Superior temporal gyrus (tissue), 1 donor: Measurements from ENCODE around the gene CHD6.

Experiments used
- DNase-seq: peaks from one replicate; pipeline ENCODE4 v3.0.0-alpha.2; 2016; ENCODE audit errors: extremely low spot score

Gene CHD6

GRCh38 chr20:41617902-41618806 is at the start of gene CHD6:
CHD6 (minus strand) TSS chr20:41618377; CDS start chr20:41551337, 67,040 bp downstream.
- DNase-seq: peak; percentile 99

GRCh38 chr20:41664584-41664983 is 46.4 kb upstream of the CHD6 start:
- peak; percentile 22 for DNase-seq

- no peak for DNase-seq
Observed at GRCh38 chr20:41657655-41658054, 39.5 kb upstream of the CHD6 start.

GRCh38 chr20:41655962-41656618 is 37.9 kb upstream of the CHD6 start:
- DNase-seq: no peak

- no peak for DNase-seq
Observed at GRCh38 chr20:41654884-41655283, 36.7 kb upstream of the CHD6 start.

- DNase-seq: peak; percentile 22
Observed at GRCh38 chr20:41654292-41654691, 36.1 kb upstream of the CHD6 start.

GRCh38 chr20:41650231-41650948 is 32.2 kb upstream of the CHD6 start:
- peak; percentile 11 for DNase-seq

- no peak for DNase-seq
Observed at GRCh38 chr20:41649489-41649888, 31.3 kb upstream of the CHD6 start.

- no peak for DNase-seq
Observed at GRCh38 chr20:41645372-41645771, 27.2 kb upstream of the CHD6 start.

GRCh38 chr20:41643504-41643938 is 25.3 kb upstream of the CHD6 start:
- DNase-seq: peak; percentile 38

- DNase-seq: no peak
Observed at GRCh38 chr20:41639630-41640029, 21.5 kb upstream of the CHD6 start.

GRCh38 chr20:41638456-41638855 is 20.3 kb upstream of the CHD6 start:
- DNase-seq: no peak

- no peak for DNase-seq
Observed at GRCh38 chr20:41635158-41635557, 17.0 kb upstream of the CHD6 start.

GRCh38 chr20:41632896-41633295 is 14.7 kb upstream of the CHD6 start:
- no peak for DNase-seq

- peak; percentile 60 for DNase-seq
Observed at GRCh38 chr20:41631826-41632225, 13.6 kb upstream of the CHD6 start.

- no peak for DNase-seq
Observed at GRCh38 chr20:41630846-41631245, 12.7 kb upstream of the CHD6 start.

- no peak for DNase-seq
Observed at GRCh38 chr20:41627611-41628244, 9.6 kb upstream of the CHD6 start.

GRCh38 chr20:41627001-41627495 is 8.9 kb upstream of the CHD6 start:
- no peak for DNase-seq

- DNase-seq: no peak
Observed at GRCh38 chr20:41623625-41624375, 5.6 kb upstream of the CHD6 start.

- no peak for DNase-seq
Observed at GRCh38 chr20:41622584-41622983, 4.4 kb upstream of the CHD6 start.

GRCh38 chr20:41621971-41622370 is 3.8 kb upstream of the CHD6 start:
- no peak for DNase-seq
